Osteoblast (primary cell): ENCODE results near the gene VRK3. TPM values are rescaled to one million over a fixed set of nuclear protein-coding genes. Genes with fewer than 3 reads are reported as not detected.
A peak's percentile ranks its signal among the peaks of the same experiment; 100 is the strongest.

Experiments used
- DNase-seq: peaks from one replicate; pipeline ENCODE4 v3.0.0; 2011; ENCODE audit warnings: low spot score, mixed read lengths; ENCODE audit not compliant: insufficient read length; ENCODE audit errors: missing footprints
- H2AFZ ChIP-seq: 2 replicates; pipeline ENCODE4 v1.6.0; 2011; ENCODE audit warnings: mild to moderate bottlenecking, low read length
- H3K27ac ChIP-seq: 2 replicates; pipeline ENCODE4 v1.5.1; 2011; ENCODE audit warnings: mild to moderate bottlenecking, low read depth, low read length, moderate library complexity
- H3K27me3 ChIP-seq: 2 replicates; pipeline ENCODE4 v1.6.0; 2012; ENCODE audit warnings: mild to moderate bottlenecking, control low read depth, inconsistent platforms, low read length, moderate library complexity; ENCODE audit not compliant: insufficient read depth
- H3K36me3 ChIP-seq: 2 replicates; pipeline ENCODE4 v1.5.1; 2011; ENCODE audit warnings: mild to moderate bottlenecking, low read length, control low read depth, moderate library complexity; ENCODE audit not compliant: insufficient read depth
- H3K4me1 ChIP-seq: 2 replicates; pipeline ENCODE4 v1.5.1; 2011; ENCODE audit warnings: mild to moderate bottlenecking, low read length, control low read depth, moderate library complexity; ENCODE audit not compliant: insufficient read depth
- H3K4me2 ChIP-seq: 2 replicates; pipeline ENCODE4 v1.6.0; 2011; ENCODE audit warnings: mild to moderate bottlenecking, low read length; ENCODE audit not compliant: insufficient read depth
- H3K4me3 ChIP-seq: fragments of 200-600 bp; sonication (generic); 3 replicates; pipeline ENCODE4 v1.5.1; 2012; ENCODE audit warnings: mild to moderate bottlenecking, low read length, inconsistent platforms; ENCODE audit not compliant: insufficient read depth
- H3K79me2 ChIP-seq: 2 replicates; pipeline ENCODE4 v1.6.0; 2012; ENCODE audit warnings: mild to moderate bottlenecking, low read length, control low read depth, inconsistent platforms; ENCODE audit not compliant: insufficient read depth
- H3K9me3 ChIP-seq: 2 replicates; pipeline ENCODE4 v1.5.1; 2011; ENCODE audit warnings: low read depth, low read length, control low read depth
- H4K20me1 ChIP-seq: 2 replicates; pipeline ENCODE4 v1.6.0; 2012; ENCODE audit warnings: mild to moderate bottlenecking, low read length, control low read depth; ENCODE audit not compliant: insufficient read depth
- total RNA-seq: library from RNA; depleted of rRNA; stranded (reverse); fragments of >200 nt; gene quantifications from 2 replicates; pipeline ENCODE4 v1.2.3, GENCODE V29; 2012
- TF ChIP-seq, protein P1 (sequence below): IDR thresholded peaks from 2 replicates; pipeline ENCODE4 v1.5.1; 2011; ENCODE audit warnings: mild to moderate bottlenecking, low read depth, low read length, moderate library complexity; ENCODE audit errors: extremely low read depth

Gene VRK3
- total RNA-seq, 1 donor = 24.2 TPM

GRCh38 chr19:49931293-49932040 is 93.7 kb downstream of the VRK3 start:
- H3K27ac ChIP-seq = no peak overlapping the region
- H3K27me3 ChIP-seq = no peaks in the 10 kb centered on the region
- no peak overlapping the region for H2AFZ ChIP-seq
- peaks cover 26% of the 10 kb centered on the region for H3K79me2 ChIP-seq
- H3K9me3 ChIP-seq = no peaks in the 10 kb centered on the region
- DNase-seq = no peak
- H3K4me1 ChIP-seq = peaks cover 3% of the 10 kb centered on the region
- H3K4me3 ChIP-seq = no peak overlapping the region
- H3K36me3 ChIP-seq = peaks cover 10% of the 10 kb centered on the region
- H3K4me2 ChIP-seq = no peak overlapping the region
- H4K20me1 ChIP-seq = peaks cover 8% of the 10 kb centered on the region
- TF ChIP-seq, protein P1, sequence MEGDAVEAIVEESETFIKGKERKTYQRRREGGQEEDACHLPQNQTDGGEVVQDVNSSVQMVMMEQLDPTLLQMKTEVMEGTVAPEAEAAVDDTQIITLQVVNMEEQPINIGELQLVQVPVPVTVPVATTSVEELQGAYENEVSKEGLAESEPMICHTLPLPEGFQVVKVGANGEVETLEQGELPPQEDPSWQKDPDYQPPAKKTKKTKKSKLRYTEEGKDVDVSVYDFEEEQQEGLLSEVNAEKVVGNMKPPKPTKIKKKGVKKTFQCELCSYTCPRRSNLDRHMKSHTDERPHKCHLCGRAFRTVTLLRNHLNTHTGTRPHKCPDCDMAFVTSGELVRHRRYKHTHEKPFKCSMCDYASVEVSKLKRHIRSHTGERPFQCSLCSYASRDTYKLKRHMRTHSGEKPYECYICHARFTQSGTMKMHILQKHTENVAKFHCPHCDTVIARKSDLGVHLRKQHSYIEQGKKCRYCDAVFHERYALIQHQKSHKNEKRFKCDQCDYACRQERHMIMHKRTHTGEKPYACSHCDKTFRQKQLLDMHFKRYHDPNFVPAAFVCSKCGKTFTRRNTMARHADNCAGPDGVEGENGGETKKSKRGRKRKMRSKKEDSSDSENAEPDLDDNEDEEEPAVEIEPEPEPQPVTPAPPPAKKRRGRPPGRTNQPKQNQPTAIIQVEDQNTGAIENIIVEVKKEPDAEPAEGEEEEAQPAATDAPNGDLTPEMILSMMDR = no peak

- Histone ChIP-seq H3K36me3 (peaks cover 16% of the 10 kb centered on the region), H3K79me2 (peaks cover 34% of the 10 kb centered on the region), H3K4me2 (peak overlapping the region; percentile 83), H2AFZ (no peak overlapping the region), H4K20me1 (peaks cover 8% of the 10 kb centered on the region), H3K9me3 (no peaks in the 10 kb centered on the region), H3K4me3 (peak overlapping the region; percentile 91), H3K27ac (no peak overlapping the region), H3K27me3 (no peaks in the 10 kb centered on the region), H3K4me1 (peaks cover 3% of the 10 kb centered on the region)
- peak; percentile 83 for DNase-seq
- TF ChIP-seq, protein P1 = no peak
Observed at GRCh38 chr19:49930483-49931011, 94.6 kb downstream of the VRK3 start.

DNA sequence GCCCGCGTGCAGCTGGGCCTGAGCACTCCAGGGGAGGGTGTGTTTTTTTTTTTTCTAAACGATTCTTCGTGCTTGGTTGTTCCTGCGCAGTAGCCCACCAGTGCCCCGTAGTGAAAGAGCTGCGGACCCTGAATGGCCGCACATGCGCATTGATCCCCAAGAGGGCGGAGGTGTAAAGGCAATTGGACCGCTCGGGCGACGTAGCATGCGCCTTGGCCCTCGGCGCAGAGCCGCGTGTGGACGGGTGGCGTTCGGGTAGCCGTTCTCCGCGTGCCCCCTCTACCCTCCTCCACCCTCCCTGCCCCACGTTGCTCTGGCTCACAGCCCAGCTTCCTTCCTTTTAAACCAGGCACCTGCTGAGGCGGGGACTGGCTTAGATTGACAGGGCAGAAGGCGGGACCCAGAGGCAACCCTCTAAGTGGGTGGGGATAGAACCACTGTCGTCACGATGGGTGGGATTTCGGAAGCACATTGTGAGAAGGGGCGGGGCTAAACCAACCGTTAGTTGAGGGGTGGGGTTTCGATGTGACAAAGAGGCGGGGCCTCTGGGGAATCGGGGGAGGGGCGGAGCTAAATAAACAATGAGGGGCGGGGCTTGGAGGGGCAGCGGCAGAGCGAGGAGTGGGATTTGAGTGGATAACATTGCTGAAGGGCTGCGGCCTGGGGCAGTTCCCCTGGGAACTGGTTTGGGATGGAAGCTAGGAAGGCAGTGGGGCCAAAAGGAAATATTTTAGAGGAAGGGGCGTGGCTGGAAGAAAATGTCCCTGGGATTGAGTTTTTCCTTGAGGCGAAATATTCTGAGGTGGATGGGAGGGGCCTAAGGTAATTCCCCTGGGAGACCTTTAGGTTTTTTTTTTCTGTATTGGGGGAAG is 95.3 kb downstream of the VRK3 start:
- Histone ChIP-seq H3K36me3 (peaks cover 19% of the 10 kb centered on the region), H3K9me3 (no peaks in the 10 kb centered on the region), H3K4me2 (peak overlapping the region; percentile 83), H3K27me3 (no peaks in the 10 kb centered on the region), H4K20me1 (peaks cover 13% of the 10 kb centered on the region), H3K4me1 (peaks cover 3% of the 10 kb centered on the region), H3K79me2 (peaks cover 41% of the 10 kb centered on the region), H3K4me3 (peak overlapping the region; percentile 91), H2AFZ (peak overlapping the region; percentile 99), H3K27ac (peak overlapping the region; percentile 90)
- TF ChIP-seq, protein P1 = no peak
- peak; percentile 98 for DNase-seq
